Smooth muscle cell (in vitro differentiated cells): ENCODE results near the gene TAP2. TPM values are rescaled to one million over a fixed set of nuclear protein-coding genes. Genes with fewer than 3 reads are reported as not detected.

Source experiments
- DNase-seq: peaks from one replicate; lab custom pipeline; 2025; ENCODE audit not compliant: unreplicated experiment; lab: John Stamatoyannopoulos, UW
- H2AFZ ChIP-seq: fragments of 200-600 bp; sonication (generic); 2 replicates; pipeline ENCODE4 v1.6.0; 2016; ENCODE audit warnings: antibody characterized with exemption, low read depth, mild to moderate bottlenecking
- H3F3A ChIP-seq: fragments of 200-600 bp; sonication (generic); 2 replicates; pipeline ENCODE4 v1.6.0; 2017; ENCODE audit warnings: antibody characterized with exemption, low read depth
- H3K27ac ChIP-seq: fragments of 200-600 bp; sonication (generic); 2 replicates; pipeline ENCODE4 v1.5.1; 2016; ENCODE audit warnings: low read depth, mild to moderate bottlenecking
- H3K27me3 ChIP-seq: fragments of 200-600 bp; sonication (generic); 2 replicates; pipeline ENCODE4 v1.6.1; 2016; ENCODE audit warnings: low read depth, mild to moderate bottlenecking
- H3K36me3 ChIP-seq: fragments of 200-600 bp; sonication (generic); 2 replicates; pipeline ENCODE4 v1.5.1; 2016; ENCODE audit warnings: low read depth
- H3K4me1 ChIP-seq: fragments of 200-600 bp; sonication (generic); 2 replicates; pipeline ENCODE4 v1.5.1; 2016; ENCODE audit warnings: low read depth
- H3K4me2 ChIP-seq: fragments of 200-600 bp; sonication (generic); 2 replicates; pipeline ENCODE4 v1.6.0; 2016; ENCODE audit warnings: mild to moderate bottlenecking
- H3K4me3 ChIP-seq: fragments of 200-600 bp; sonication (generic); 2 replicates; pipeline ENCODE4 v1.5.1; 2016; ENCODE audit warnings: mild to moderate bottlenecking
- H3K79me2 ChIP-seq: fragments of 200-600 bp; sonication (generic); 2 replicates; pipeline ENCODE4 v1.6.0; 2016; ENCODE audit warnings: low read depth, mild to moderate bottlenecking
- H3K9ac ChIP-seq: fragments of 200-600 bp; sonication (generic); 2 replicates; pipeline ENCODE4 v1.6.0; 2016; ENCODE audit warnings: low read depth
- H3K9me3 ChIP-seq: fragments of 200-600 bp; sonication (generic); replicated peaks from 2 replicates; pipeline ENCODE4 v1.5.1; 2016; ENCODE audit warnings: low read depth
- H4K20me1 ChIP-seq: fragments of 200-600 bp; sonication (generic); 2 replicates; pipeline ENCODE4 v1.6.0; 2016; ENCODE audit warnings: low read depth
- WGBS: methylation state at CpG from one replicate; pipeline ENCODE4 v1.1.7; 2016; ENCODE audit warnings: low lambda C conversion rate; 5-methylcytosine and 5-hydroxymethylcytosine counted together
- polyA plus RNA-seq: library from polyadenylated mRNA; unstranded; fragments of >200 nt; fragmentation: Nextera tagmentation; extraction: Ambion mirVana; gene quantifications from 2 replicates; pipeline ENCODE4 v1.2.1, GENCODE V29; 2016
- total RNA-seq: library from RNA; depleted of rRNA; stranded (reverse); fragments of >200 nt; gene quantifications from 2 replicates; pipeline ENCODE4 v1.2.3, GENCODE V29; 2014
- TF ChIP-seq, protein P1 (sequence below): fragments of 200-600 bp; sonication (generic); IDR thresholded peaks from 2 replicates; pipeline ENCODE4 v1.5.1; 2017; ENCODE audit warnings: borderline replicate concordance, mild to moderate bottlenecking, antibody characterized with exemption; ENCODE audit not compliant: insufficient read depth, poor library complexity, severe bottlenecking

TAP2 gene
- total and polyA plus RNA-seq, 2 experiments from 2014 or later: 0.40 to 6.1 TPM

- WGBS: 3% methylated on average over 40 of the region's 41 CpGs
- TF ChIP-seq, protein P1, sequence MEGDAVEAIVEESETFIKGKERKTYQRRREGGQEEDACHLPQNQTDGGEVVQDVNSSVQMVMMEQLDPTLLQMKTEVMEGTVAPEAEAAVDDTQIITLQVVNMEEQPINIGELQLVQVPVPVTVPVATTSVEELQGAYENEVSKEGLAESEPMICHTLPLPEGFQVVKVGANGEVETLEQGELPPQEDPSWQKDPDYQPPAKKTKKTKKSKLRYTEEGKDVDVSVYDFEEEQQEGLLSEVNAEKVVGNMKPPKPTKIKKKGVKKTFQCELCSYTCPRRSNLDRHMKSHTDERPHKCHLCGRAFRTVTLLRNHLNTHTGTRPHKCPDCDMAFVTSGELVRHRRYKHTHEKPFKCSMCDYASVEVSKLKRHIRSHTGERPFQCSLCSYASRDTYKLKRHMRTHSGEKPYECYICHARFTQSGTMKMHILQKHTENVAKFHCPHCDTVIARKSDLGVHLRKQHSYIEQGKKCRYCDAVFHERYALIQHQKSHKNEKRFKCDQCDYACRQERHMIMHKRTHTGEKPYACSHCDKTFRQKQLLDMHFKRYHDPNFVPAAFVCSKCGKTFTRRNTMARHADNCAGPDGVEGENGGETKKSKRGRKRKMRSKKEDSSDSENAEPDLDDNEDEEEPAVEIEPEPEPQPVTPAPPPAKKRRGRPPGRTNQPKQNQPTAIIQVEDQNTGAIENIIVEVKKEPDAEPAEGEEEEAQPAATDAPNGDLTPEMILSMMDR: no peak
These were observed 14.5 kb upstream of the TAP2 start for GRCh38 chr6:32852844-32853540.

DNA sequence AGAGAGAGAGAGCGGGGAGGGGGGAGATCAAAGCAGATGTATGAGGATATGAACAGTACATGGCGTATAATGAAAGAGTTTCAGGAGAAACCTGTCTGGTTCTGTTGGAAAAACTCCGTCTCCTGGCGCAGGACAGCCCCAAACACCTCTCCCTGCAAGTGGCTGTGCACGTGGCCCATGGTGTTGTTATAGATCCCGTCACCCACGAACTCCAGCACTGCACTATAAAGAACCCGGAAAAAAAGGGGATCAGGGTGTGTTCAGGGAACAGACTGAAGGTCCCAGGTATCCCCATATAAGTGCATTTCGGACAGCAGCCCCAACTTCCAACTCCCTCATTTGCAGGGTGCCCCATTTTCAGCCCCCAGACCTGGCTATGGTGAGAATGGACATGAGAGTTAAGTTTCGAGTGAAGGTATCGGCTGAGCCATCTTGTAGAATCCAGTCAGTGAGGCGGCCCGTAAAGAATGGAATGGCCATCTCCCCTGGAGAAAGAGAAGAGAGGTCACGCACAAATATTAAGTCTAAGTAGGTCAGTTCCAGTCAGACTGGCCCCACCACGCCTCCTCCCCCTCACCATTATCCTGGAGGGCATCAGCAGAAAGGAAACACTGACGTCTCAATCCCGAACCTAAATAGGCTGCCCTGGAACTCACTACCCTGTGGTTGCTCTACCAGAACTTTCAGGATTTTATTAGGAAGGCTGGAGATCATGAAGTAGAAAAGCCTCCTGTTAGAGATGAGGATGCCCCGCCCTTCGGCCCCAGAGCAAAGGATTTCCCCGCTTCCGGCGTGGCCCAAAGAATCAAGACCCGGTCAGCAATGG, 13.7 kb upstream of the TAP2 start:
- Histone ChIP-seq H2AFZ (peak overlapping the region; percentile 73), H3K27me3 (peaks cover 66% of the 10 kb centered on the region), H3K4me1 (no peaks in the 10 kb centered on the region), H3K36me3 (no peaks in the 10 kb centered on the region), H3K27ac (no peak overlapping the region), H4K20me1 (no peaks in the 10 kb centered on the region), H3K9me3 (no peaks in the 10 kb centered on the region), H3K79me2 (no peaks in the 10 kb centered on the region), H3F3A (no peaks in the 10 kb centered on the region), H3K4me2 (peak overlapping the region; percentile 88), H3K9ac (no peak overlapping the region), H3K4me3 (peak overlapping the region; percentile 70)
- DNase-seq: no peak
- WGBS: 61% methylated on average over 23 of the region's 23 CpGs
- TF ChIP-seq, protein P1: no peak

More at GRCh38 chr6:32852844-32853540, 14.5 kb upstream of the TAP2 start:
- H3K4me3 ChIP-seq: peak overlapping the region; percentile 70
- no peaks in the 10 kb centered on the region for H3K4me1 ChIP-seq
- H3K9me3 ChIP-seq: no peaks in the 10 kb centered on the region
- H3K36me3 ChIP-seq: no peaks in the 10 kb centered on the region
- peak overlapping the region; percentile 13 for H3K9ac ChIP-seq
- peak overlapping the region; percentile 88 for H3K4me2 ChIP-seq
- DNase-seq: peak; percentile 65
- H4K20me1 ChIP-seq: no peaks in the 10 kb centered on the region
- H3K27me3 ChIP-seq: peaks cover 66% of the 10 kb centered on the region
- peak overlapping the region; percentile 73 for H2AFZ ChIP-seq
- no peaks in the 10 kb centered on the region for H3K79me2 ChIP-seq
- H3F3A ChIP-seq: no peaks in the 10 kb centered on the region
- peak overlapping the region; percentile 8 for H3K27ac ChIP-seq

DNA sequence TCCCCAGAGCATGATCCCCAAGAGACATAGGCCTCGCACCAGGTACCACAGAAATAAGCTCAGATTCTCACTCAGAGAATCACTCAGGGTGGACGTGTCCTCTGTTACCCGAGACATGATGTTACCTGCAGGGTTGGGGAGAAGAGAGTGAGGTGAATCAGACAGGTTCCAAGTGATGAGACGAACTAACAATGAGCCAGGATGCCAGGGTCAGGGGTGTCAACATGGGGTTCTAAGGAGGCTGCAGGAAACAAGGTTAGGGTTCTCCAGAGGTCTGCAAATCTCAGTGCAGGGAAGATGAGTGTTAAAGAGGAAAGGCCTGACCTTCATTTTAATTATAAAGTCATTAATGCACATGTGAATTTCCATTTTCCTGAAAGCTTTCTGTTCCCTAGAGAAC, 12.5 kb upstream of the TAP2 start:
- Histone ChIP-seq H3K4me2 (no peak overlapping the region), H2AFZ (no peak overlapping the region), H3K79me2 (no peaks in the 10 kb centered on the region), H3K4me1 (no peaks in the 10 kb centered on the region), H3K4me3 (no peak overlapping the region), H3K27me3 (peaks cover 62% of the 10 kb centered on the region), H4K20me1 (no peaks in the 10 kb centered on the region), H3K9ac (no peak overlapping the region), H3K9me3 (no peaks in the 10 kb centered on the region), H3K27ac (no peak overlapping the region), H3F3A (no peaks in the 10 kb centered on the region), H3K36me3 (no peaks in the 10 kb centered on the region)
- TF ChIP-seq, protein P1: no peak
- DNase-seq: no peak
- 86% methylated on average over 4 of the region's 4 CpGs for WGBS
